ENCODE measurements around the gene R3HDM1.

GRCh38 chr2:135490376-135490775 lies 40.9 kb upstream of the R3HDM1 start:
- TF ChIP-seq POLR2A (IDR thresholded peaks at IDR 0.05) = no peak
- no peak for TF ChIP-seq CTCF (IDR thresholded peaks at IDR 0.05)

Data from thyroid gland (tissue), 4 donors.